ENCODE measurements around the gene DPF1.
A peak's percentile ranks its signal among the peaks of the same experiment; 100 is the strongest.

Gene DPF1

DNA sequence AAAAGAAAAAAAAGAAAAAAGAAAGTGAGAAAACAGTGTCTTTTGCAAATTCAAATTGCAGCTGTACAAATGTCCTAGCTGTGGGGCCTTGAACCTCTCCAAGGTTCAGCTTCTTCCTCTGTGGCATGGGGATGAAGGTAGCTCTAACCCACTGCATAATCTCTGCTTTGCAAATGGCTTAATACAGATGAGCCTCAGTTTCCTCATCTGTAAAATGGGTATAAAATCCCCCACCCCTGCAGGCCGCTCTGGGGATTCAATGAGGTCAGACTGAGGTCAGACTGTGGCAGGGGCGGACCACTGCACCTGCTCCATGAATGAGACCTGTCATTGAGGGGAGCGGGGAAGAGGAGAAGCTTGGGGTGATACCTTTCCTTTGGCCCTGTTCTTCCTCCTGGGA is 5.8 kb downstream of the DPF1 start:
- Histone ChIP-seq H3K36me3 (ENCODE audit: insufficient read depth, low read length) (no peaks in the 10 kb centered on the region), H3K9ac (ENCODE audit: low read depth, low read length) (no peak overlapping the region), H3K4me1 (ENCODE audit: insufficient read depth, low read length) (0 out of 2 replicates have a peak, but pooled peaks cover 1% of the 10 kb centered on the region), H3K9me3 (ENCODE audit: control insufficient read depth, insufficient read depth, low read length) (no peaks in the 10 kb centered on the region)

- Histone ChIP-seq H3K4me1 (ENCODE audit: insufficient read depth, low read length) (no peaks in the 10 kb centered on the region), H3K9me3 (ENCODE audit: control insufficient read depth, insufficient read depth, low read length) (no peaks in the 10 kb centered on the region), H3K9ac (ENCODE audit: low read depth, low read length) (no peak overlapping the region), H3K36me3 (ENCODE audit: insufficient read depth, low read length) (no peaks in the 10 kb centered on the region)
These were observed 7.0 kb downstream of the DPF1 start for GRCh38 chr19:38216785-38217641.

- no peaks in the 10 kb centered on the region for H3K36me3 ChIP-seq (ENCODE audit: insufficient read depth, low read length)
- no peaks in the 10 kb centered on the region for H3K9me3 ChIP-seq (ENCODE audit: control insufficient read depth, insufficient read depth, low read length)
- H3K9ac ChIP-seq (ENCODE audit: low read depth, low read length) = no peak overlapping the region
- H3K4me1 ChIP-seq (ENCODE audit: insufficient read depth, low read length) = no peaks in the 10 kb centered on the region; the same call in 1 of the 2 replicates
These were observed 10.0 kb downstream of the DPF1 start for GRCh38 chr19:38213911-38214625.

DNA sequence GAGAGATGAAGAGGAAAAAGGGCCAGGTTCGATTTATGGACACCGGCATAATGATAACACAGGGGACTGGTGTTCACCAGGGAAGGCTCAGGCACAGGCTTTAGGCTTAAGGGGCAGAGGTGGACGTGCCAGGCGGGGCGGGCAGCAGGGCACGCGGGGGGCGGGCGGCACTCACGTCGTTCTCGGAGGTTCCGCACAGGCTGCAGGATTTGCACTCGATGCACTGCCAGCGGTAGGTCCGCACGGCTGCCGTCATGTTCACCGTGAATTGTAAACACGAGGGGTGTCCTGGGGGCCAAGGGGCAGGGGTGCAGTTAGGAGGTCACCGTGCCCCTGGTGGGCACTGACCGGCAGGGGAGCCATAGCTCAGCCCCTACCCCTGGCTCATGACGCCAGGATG is 10.6 kb downstream of the DPF1 start:
- Histone ChIP-seq H3K36me3 (ENCODE audit: insufficient read depth, low read length) (no peaks in the 10 kb centered on the region), H3K4me1 (ENCODE audit: insufficient read depth, low read length) (no peaks in the 10 kb centered on the region; the same call in 1 of the 2 replicates), H3K9me3 (ENCODE audit: control insufficient read depth, insufficient read depth, low read length) (no peaks in the 10 kb centered on the region), H3K9ac (ENCODE audit: low read depth, low read length) (no peak overlapping the region)

DNA sequence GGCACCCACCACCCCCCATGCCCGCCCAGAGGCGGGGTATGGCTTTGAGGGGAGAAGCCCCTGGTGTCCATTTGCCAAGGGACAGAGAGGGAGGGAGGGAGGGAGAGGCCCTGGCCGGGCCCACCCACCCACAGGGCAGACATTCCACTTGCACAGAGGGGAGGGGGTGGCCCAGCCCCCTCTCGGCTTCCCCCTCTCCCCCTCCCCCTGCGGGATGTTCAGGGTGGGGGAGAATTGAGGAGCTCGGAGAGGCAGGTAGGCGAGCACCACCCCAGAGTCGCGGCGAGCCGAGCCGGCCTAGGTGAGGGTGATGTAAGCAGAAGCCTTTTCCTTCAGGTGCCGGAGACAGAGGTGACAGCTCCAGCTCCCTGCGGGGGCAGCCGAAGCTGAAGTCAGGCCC is 12.3 kb downstream of the DPF1 start:
- Histone ChIP-seq H3K36me3 (ENCODE audit: insufficient read depth, low read length) (no peaks in the 10 kb centered on the region), H3K9me3 (ENCODE audit: control insufficient read depth, insufficient read depth, low read length) (no peaks in the 10 kb centered on the region), H3K4me1 (ENCODE audit: insufficient read depth, low read length) (peaks cover 4% of the 10 kb centered on the region; the same call in 1 of the 2 replicates), H3K9ac (ENCODE audit: low read depth, low read length) (peak overlapping the region; percentile 17; the same call in 1 of the 2 replicates)

DNA sequence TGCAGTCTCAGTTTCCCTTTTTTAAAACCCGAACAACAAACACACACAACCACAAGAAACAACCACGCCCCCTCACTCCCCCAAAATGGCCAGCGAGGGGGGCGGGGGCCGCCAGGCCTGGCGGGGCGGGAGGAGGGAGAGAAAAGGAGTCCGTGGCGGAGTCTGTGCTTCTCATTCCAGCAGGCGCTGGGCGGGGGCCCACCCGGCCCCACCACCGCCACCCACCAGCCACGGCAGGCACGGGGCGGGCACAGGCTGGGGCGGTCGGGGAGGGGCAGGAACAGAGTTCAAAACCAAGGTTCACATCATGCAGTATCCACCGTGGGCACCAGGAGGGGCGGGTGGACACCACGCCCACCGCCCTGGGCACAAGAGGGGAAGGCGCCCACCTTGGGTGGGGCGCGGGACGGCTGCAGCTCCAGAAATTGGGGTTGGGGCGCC is 12.9 kb downstream of the DPF1 start:
- H3K4me1 ChIP-seq (ENCODE audit: insufficient read depth, low read length) = peaks cover 4% of the 10 kb centered on the region; the same call in 1 of the 2 replicates
- H3K36me3 ChIP-seq (ENCODE audit: insufficient read depth, low read length) = no peaks in the 10 kb centered on the region
- H3K9ac ChIP-seq (ENCODE audit: low read depth, low read length) = peak overlapping the region; percentile 17
- no peaks in the 10 kb centered on the region for H3K9me3 ChIP-seq (ENCODE audit: control insufficient read depth, insufficient read depth, low read length)

DNA sequence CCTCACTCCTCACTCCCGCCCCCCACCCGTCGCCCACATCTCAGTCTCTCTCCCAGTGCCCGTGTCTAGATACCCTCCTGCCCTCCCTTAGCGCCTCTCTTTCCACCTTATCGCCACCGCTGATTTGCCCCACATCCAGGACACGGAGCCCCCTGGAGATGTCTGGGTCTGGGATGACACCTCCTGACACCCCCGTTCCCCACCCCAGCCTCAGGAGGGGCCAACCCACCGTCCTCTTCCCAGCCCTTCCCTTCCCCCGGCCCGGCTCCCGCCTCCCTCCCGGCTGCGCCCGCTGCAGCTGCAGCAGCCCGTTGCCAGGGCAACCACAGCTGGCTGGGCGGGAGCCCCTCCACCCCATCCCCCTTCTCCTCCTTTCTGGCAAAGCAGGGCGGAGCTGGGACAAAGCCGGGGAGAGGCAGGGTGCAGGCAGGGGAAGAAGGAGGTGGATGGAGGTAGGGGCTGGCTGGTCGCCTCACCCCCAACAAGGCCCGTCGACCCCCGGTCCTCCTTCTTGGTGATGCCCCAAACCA is 13.5 kb downstream of the DPF1 start:
- H3K9ac ChIP-seq (ENCODE audit: low read depth, low read length) = peak overlapping the region; percentile 41; the same call in 1 of the 2 replicates
- H3K36me3 ChIP-seq (ENCODE audit: insufficient read depth, low read length) = no peaks in the 10 kb centered on the region
- H3K4me1 ChIP-seq (ENCODE audit: insufficient read depth, low read length) = peaks cover 4% of the 10 kb centered on the region; the same call in 1 of the 2 replicates
- no peaks in the 10 kb centered on the region for H3K9me3 ChIP-seq (ENCODE audit: control insufficient read depth, insufficient read depth, low read length)

- Histone ChIP-seq H3K9ac (ENCODE audit: low read depth, low read length) (peak overlapping the region; percentile 41), H3K36me3 (ENCODE audit: insufficient read depth, low read length) (no peaks in the 10 kb centered on the region)
These were observed 14.2 kb downstream of the DPF1 start for GRCh38 chr19:38209671-38210457.

GRCh38 chr19:38209152-38209551 is 14.9 kb downstream of the DPF1 start:
- H3K9me3 ChIP-seq (ENCODE audit: control insufficient read depth, insufficient read depth, low read length) = no peaks in the 10 kb centered on the region
- H3K36me3 ChIP-seq (ENCODE audit: insufficient read depth, low read length) = no peaks in the 10 kb centered on the region
- peaks cover 4% of the 10 kb centered on the region; the same call in 1 of the 2 replicates for H3K4me1 ChIP-seq (ENCODE audit: insufficient read depth, low read length)
- H3K9ac ChIP-seq (ENCODE audit: low read depth, low read length) = peak overlapping the region; percentile 41

More at GRCh38 chr19:38209671-38210457, 14.2 kb downstream of the DPF1 start:
- H3K4me1 ChIP-seq (ENCODE audit: insufficient read depth, low read length) = peaks cover 4% of the 10 kb centered on the region; the same call in 1 of the 2 replicates
- no peaks in the 10 kb centered on the region for H3K9me3 ChIP-seq (ENCODE audit: control insufficient read depth, insufficient read depth, low read length)

DNA sequence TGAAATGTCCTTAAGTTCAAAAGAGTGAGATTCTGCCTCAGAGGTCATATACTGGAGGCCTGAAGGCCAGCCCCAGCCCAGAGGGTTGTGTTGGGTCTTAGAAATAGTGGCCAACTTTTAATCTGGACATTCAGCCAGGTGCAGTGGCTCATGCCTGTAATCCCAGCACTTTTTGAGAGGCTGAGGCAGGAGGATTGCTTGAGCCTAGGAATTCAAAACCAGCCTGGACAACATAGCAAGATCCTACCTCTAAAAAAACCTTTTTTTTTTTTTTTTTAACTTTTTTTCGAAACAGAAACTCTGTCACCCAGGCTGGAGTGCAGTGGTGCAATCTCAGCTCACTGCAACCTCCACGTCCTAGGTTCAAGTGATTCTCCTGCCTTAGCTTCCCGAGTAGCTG is 15.5 kb downstream of the DPF1 start:
- Histone ChIP-seq H3K9me3 (ENCODE audit: control insufficient read depth, insufficient read depth, low read length) (no peaks in the 10 kb centered on the region), H3K4me1 (ENCODE audit: insufficient read depth, low read length) (peaks cover 4% of the 10 kb centered on the region; the same call in 1 of the 2 replicates)

GRCh38 chr19:38207543-38207942 is 16.5 kb downstream of the DPF1 start:
- Histone ChIP-seq H3K4me1 (ENCODE audit: insufficient read depth, low read length) (peaks cover 4% of the 10 kb centered on the region; the same call in 1 of the 2 replicates), H3K36me3 (ENCODE audit: insufficient read depth, low read length) (no peaks in the 10 kb centered on the region; the same call in 1 of the 2 replicates), H3K9ac (ENCODE audit: low read depth, low read length) (no peak overlapping the region), H3K9me3 (ENCODE audit: control insufficient read depth, insufficient read depth, low read length) (no peaks in the 10 kb centered on the region)

More for the DNA sequence above, 15.5 kb downstream of the DPF1 start:
- Histone ChIP-seq H3K36me3 (ENCODE audit: insufficient read depth, low read length) (no peaks in the 10 kb centered on the region), H3K9ac (ENCODE audit: low read depth, low read length) (no peak overlapping the region)

DNA sequence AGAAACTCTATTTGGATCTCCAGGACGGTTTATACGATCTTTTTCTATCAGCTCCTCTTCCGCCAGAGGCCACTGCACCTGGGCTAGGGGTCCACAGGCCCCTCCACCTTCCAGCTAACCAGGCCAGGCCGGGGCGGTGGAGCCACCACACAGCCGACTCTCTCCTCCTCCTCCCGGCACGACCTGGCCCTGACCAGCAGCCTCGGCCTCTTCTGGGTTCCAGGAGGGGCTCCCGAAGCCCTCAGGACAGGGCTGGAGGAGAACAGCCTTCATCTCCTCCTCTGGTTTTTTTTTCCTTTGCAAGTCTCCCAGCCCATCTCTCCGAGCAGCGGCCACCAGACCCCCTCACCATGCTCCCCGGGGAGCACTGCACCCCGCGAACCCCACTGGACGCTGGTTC is 17.1 kb downstream of the DPF1 start:
- peaks cover 4% of the 10 kb centered on the region; the same call in 1 of the 2 replicates for H3K4me1 ChIP-seq (ENCODE audit: insufficient read depth, low read length)

GRCh38 chr19:38206006-38206745 is 17.8 kb downstream of the DPF1 start:
- Histone ChIP-seq H3K36me3 (ENCODE audit: insufficient read depth, low read length) (no peaks in the 10 kb centered on the region; the same call in 1 of the 2 replicates), H3K9me3 (ENCODE audit: control insufficient read depth, insufficient read depth, low read length) (no peaks in the 10 kb centered on the region), H3K9ac (ENCODE audit: low read depth, low read length) (no peak overlapping the region), H3K4me1 (ENCODE audit: insufficient read depth, low read length) (peaks cover 4% of the 10 kb centered on the region; the same call in 1 of the 2 replicates)

More for the DNA sequence above, 17.1 kb downstream of the DPF1 start:
- Histone ChIP-seq H3K36me3 (ENCODE audit: insufficient read depth, low read length) (no peaks in the 10 kb centered on the region; the same call in 1 of the 2 replicates), H3K9me3 (ENCODE audit: control insufficient read depth, insufficient read depth, low read length) (no peaks in the 10 kb centered on the region), H3K9ac (ENCODE audit: low read depth, low read length) (no peak overlapping the region)
